ENCODE measurements around the gene C10orf90. TPM values are rescaled to one million over a fixed set of nuclear protein-coding genes. Genes with fewer than 3 reads are reported as not detected.

C10orf90 gene
- total RNA-seq, 3 donors from 2014 or later (not counting 1 experiment from before 2014, with no cell fraction given): not detected

DNA sequence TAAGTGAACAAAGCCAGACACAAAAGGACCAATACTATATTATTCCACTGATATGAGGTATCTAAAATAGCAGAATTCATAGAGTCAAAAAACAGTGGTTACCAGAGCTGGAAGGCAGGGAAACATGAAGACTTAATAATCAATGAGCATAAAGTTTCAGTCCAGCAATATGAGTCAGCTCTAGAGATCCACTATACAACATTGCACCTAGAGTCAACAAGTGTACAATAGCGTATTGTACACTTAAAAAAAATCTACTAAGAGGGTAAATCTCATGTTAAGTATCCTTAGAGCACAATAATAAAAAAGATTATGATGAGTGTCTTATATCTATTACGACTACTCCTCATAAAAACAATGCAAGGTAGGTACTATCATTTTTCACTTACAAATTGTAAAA lies 36.1 kb downstream of the C10orf90 start:
- no peak for ATAC-seq
- intact Hi-C loops (cut with micrococcal nuclease): no loop called here
- no peaks in the 10 kb centered on the region for H3K36me3 Mint-ChIP-seq
- H3K27me3 Mint-ChIP-seq (ENCODE audit: low read depth in 2 of 2): peaks cover 0 to 6% of the 10 kb centered on the region in 2 donors
- H3K4me1 Mint-ChIP-seq: peaks cover 0 to 5% of the 10 kb centered on the region in 2 donors
- no CpG with 5 or more reads among the region's 2 CpGs for WGBS (ENCODE audit: insufficient coverage)
- no peaks in the 10 kb centered on the region for H3K9me3 Mint-ChIP-seq
- TF ChIP-seq, protein P1, sequence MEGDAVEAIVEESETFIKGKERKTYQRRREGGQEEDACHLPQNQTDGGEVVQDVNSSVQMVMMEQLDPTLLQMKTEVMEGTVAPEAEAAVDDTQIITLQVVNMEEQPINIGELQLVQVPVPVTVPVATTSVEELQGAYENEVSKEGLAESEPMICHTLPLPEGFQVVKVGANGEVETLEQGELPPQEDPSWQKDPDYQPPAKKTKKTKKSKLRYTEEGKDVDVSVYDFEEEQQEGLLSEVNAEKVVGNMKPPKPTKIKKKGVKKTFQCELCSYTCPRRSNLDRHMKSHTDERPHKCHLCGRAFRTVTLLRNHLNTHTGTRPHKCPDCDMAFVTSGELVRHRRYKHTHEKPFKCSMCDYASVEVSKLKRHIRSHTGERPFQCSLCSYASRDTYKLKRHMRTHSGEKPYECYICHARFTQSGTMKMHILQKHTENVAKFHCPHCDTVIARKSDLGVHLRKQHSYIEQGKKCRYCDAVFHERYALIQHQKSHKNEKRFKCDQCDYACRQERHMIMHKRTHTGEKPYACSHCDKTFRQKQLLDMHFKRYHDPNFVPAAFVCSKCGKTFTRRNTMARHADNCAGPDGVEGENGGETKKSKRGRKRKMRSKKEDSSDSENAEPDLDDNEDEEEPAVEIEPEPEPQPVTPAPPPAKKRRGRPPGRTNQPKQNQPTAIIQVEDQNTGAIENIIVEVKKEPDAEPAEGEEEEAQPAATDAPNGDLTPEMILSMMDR (IDR thresholded peaks at IDR 0.05): no peak
- no peak overlapping the region for H3K4me3 Mint-ChIP-seq
- no peak overlapping the region for H3K27ac ChIP-seq (ENCODE audit: low read length)
- no peak overlapping the region for H3K27ac Mint-ChIP-seq
- H3K36me3 ChIP-seq (ENCODE audit: control insufficient read depth, insufficient read depth, low read length): no peaks in the 10 kb centered on the region
- H3K4me1 ChIP-seq (ENCODE audit: control insufficient read depth, insufficient read depth, low read length): no peaks in the 10 kb centered on the region
- H3K27me3 ChIP-seq (ENCODE audit: control insufficient read depth, insufficient read depth, low read length): no peaks in the 10 kb centered on the region
- no peak overlapping the region for H3K4me3 ChIP-seq (ENCODE audit: low read length)
- H3K9me3 ChIP-seq (ENCODE audit: control insufficient read depth, insufficient read depth, low read length): no peaks in the 10 kb centered on the region
- DNase-seq: no peak

DNA sequence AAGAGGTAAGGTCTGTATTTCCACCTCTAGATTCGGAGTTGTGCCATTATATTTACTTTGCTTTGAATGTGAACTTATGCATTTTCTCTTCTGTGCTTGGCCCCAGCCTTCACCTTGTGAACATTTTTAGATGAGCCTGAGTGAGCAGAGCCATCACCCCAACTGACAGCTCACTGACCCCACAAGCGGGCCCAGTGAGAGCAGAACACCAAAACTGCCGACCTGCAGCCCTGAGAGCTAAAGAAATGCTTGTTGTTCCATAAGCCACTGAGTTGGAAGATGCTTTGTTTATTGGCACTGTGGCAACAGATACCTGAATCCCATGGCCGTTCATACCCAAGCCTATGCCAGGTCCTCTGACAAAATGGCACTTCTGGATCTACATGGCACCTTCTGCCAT lies 37.8 kb downstream of the C10orf90 start:
- peaks cover 0 to 6% of the 10 kb centered on the region in 2 donors for H3K27me3 Mint-ChIP-seq (ENCODE audit: low read depth in 2 of 2)
- DNase-seq: no peak
- no peaks in the 10 kb centered on the region for H3K36me3 Mint-ChIP-seq
- intact Hi-C loops (cut with micrococcal nuclease): no loop called here
- TF ChIP-seq, protein P1 (IDR thresholded peaks at IDR 0.05): no peak
- H3K9me3 Mint-ChIP-seq: no peaks in the 10 kb centered on the region
- H3K4me3 Mint-ChIP-seq: no peak overlapping the region
- Histone ChIP-seq H3K4me3 (ENCODE audit: low read length) (no peak overlapping the region), H3K27ac (ENCODE audit: low read length) (no peak overlapping the region), H3K36me3 (ENCODE audit: control insufficient read depth, insufficient read depth, low read length) (no peaks in the 10 kb centered on the region), H3K4me1 (ENCODE audit: control insufficient read depth, insufficient read depth, low read length) (no peaks in the 10 kb centered on the region), H3K9me3 (ENCODE audit: control insufficient read depth, insufficient read depth, low read length) (no peaks in the 10 kb centered on the region), H3K27me3 (ENCODE audit: control insufficient read depth, insufficient read depth, low read length) (no peaks in the 10 kb centered on the region)
- no peak for ATAC-seq
- no peaks in the 10 kb centered on the region for H3K4me1 Mint-ChIP-seq
- no peak overlapping the region for H3K27ac Mint-ChIP-seq
- 79% methylated on average over 4 of the region's 4 CpGs for WGBS (ENCODE audit: insufficient coverage)

DNA sequence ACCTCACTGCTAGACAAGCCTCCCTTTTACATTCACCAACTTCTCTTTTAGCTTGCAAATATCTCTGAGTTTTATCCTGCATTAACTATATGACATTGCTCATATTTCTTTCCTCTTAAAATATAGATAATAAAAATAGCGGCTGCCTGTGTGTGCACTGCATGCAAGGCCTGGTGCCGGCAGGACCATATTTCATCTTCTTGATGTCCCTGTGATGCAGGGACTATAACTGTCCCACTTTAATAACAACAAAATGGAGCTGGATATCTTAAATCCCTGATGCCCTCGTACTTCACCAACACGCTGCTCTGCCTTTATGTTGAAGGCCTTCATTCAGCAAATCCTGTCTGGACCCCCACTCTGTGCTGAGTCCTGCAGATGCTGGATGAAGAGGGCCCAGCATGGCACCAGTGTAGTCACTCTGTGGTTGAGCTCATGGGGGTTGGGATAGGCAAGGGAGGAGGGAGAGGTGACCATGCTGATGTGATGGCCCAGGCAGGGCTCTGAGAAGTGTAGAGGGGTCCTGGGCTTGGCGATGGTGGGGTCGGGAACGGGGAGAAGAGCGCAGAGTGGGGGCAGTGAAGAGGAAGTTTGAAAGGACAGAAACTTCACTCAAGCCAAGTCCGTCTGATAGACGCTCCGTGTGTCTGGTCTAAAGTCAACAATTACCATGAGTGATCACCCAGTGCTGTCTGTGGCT lies 40.4 kb downstream of the C10orf90 start:
- H3K9me3 ChIP-seq (ENCODE audit: control insufficient read depth, insufficient read depth, low read length): no peaks in the 10 kb centered on the region
- ATAC-seq (no peak), DNase-seq (no peak)
- H3K27me3 Mint-ChIP-seq (ENCODE audit: low read depth in 2 of 2): peaks cover 0 to 6% of the 10 kb centered on the region in 2 donors
- no peak overlapping the region for H3K4me3 Mint-ChIP-seq
- no peak overlapping the region for H3K4me3 ChIP-seq (ENCODE audit: low read length)
- H3K4me1 ChIP-seq (ENCODE audit: control insufficient read depth, insufficient read depth, low read length): no peaks in the 10 kb centered on the region
- no peak overlapping the region for H3K27ac Mint-ChIP-seq
- no peaks in the 10 kb centered on the region for H3K4me1 Mint-ChIP-seq
- no peak overlapping the region for H3K27ac ChIP-seq (ENCODE audit: low read length)
- TF ChIP-seq, protein P1 (IDR thresholded peaks at IDR 0.05): no peak
- no peaks in the 10 kb centered on the region for H3K36me3 Mint-ChIP-seq
- 91% methylated on average over 11 of the region's 11 CpGs for WGBS (ENCODE audit: insufficient coverage)
- intact Hi-C loops (cut with micrococcal nuclease): no loop called here
- H3K36me3 ChIP-seq (ENCODE audit: control insufficient read depth, insufficient read depth, low read length): no peaks in the 10 kb centered on the region
- H3K27me3 ChIP-seq (ENCODE audit: control insufficient read depth, insufficient read depth, low read length): no peaks in the 10 kb centered on the region
- H3K9me3 Mint-ChIP-seq: no peaks in the 10 kb centered on the region

DNA sequence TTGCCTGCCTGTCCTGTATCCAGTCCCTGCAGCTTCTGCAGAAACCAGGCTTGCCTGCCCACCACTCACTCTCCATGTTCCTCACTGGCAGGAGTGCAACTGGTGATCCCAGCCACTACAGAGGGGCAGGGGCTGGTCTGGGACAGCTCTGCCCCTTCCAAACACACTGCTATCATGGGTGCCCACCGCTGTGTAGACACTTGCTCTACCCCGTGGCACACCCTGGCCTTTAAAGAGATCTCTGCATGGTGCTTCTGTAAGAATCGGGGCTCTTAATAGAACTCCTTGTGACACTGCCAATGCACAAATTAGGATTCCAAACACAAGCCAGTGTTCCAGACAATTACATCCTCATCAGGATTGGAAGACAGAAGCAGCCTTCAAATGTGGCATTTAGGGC lies 41.7 kb downstream of the C10orf90 start:
- peaks cover 0 to 6% of the 10 kb centered on the region in 2 donors for H3K27me3 Mint-ChIP-seq (ENCODE audit: low read depth in 2 of 2)
- no peak overlapping the region for H3K4me3 Mint-ChIP-seq
- TF ChIP-seq, protein P1 (IDR thresholded peaks at IDR 0.05): no peak
- no peaks in the 10 kb centered on the region for H3K36me3 Mint-ChIP-seq
- H3K9me3 ChIP-seq (ENCODE audit: control insufficient read depth, insufficient read depth, low read length): no peaks in the 10 kb centered on the region
- WGBS (ENCODE audit: insufficient coverage): 73% methylated on average over 3 of the region's 3 CpGs
- DNase-seq: no peak
- no peak for ATAC-seq
- no peaks in the 10 kb centered on the region for H3K27me3 ChIP-seq (ENCODE audit: control insufficient read depth, insufficient read depth, low read length)
- no peaks in the 10 kb centered on the region for H3K4me1 Mint-ChIP-seq
- intact Hi-C loops (cut with micrococcal nuclease): no loop called here
- no peak overlapping the region for H3K4me3 ChIP-seq (ENCODE audit: low read length)
- no peak overlapping the region for H3K27ac Mint-ChIP-seq
- no peaks in the 10 kb centered on the region for H3K9me3 Mint-ChIP-seq
- no peaks in the 10 kb centered on the region for H3K4me1 ChIP-seq (ENCODE audit: control insufficient read depth, insufficient read depth, low read length)
- no peak overlapping the region for H3K27ac ChIP-seq (ENCODE audit: low read length)
- H3K36me3 ChIP-seq (ENCODE audit: control insufficient read depth, insufficient read depth, low read length): no peaks in the 10 kb centered on the region

Data from natural killer cell (primary cell).